T-helper 17 cell (primary cell): ENCODE measurements around the gene MAN2B2. TPM values are rescaled to one million over a fixed set of nuclear protein-coding genes. Genes with fewer than 3 reads are reported as not detected.
A peak's percentile ranks its signal among the peaks of the same experiment; 100 is the strongest.
"Not testable (repeated sequence)": the region's sequence is repeated elsewhere in the genome, so short reads cannot be mapped to it uniquely, and the experiment has no call there.

Source experiments
- ATAC-seq: fragments of 150-1000 bp; cut with Tn5 transposase; 2 replicates; pipeline ENCODE4 v1.10.0; 2021; ENCODE audit warnings: mild to moderate bottlenecking, moderate library complexity
- DNase-seq, 3 donors: peaks; one replicate each; pipeline versions ENCODE4 v3.0.0 to v3.0.0-alpha.2; 2020 to 2021
- H3K9me3 ChIP-seq: one replicate; pipeline ENCODE4 v1.7.0; 2013; ENCODE audit warnings: low read length, mild to moderate bottlenecking; ENCODE audit not compliant: control insufficient read depth, poor library complexity, severe bottlenecking
- H3K27ac Mint-ChIP-seq: one replicate; pipeline ENCODE4 v1.8.0; 2022; ENCODE audit warnings: mild to moderate bottlenecking, moderate library complexity, mixed read lengths
- H3K27me3 Mint-ChIP-seq: one replicate; pipeline ENCODE4 v1.8.0; 2022; ENCODE audit warnings: mixed read lengths
- H3K36me3 Mint-ChIP-seq: one replicate; pipeline ENCODE4 v1.8.0; 2022; ENCODE audit warnings: low read depth, mixed read lengths
- H3K4me1 Mint-ChIP-seq: one replicate; pipeline ENCODE4 v1.8.0; 2022; ENCODE audit warnings: mild to moderate bottlenecking, mixed read lengths
- H3K4me3 Mint-ChIP-seq: one replicate; pipeline ENCODE4 v1.8.0; 2022; ENCODE audit warnings: mild to moderate bottlenecking, moderate library complexity, mixed read lengths
- total RNA-seq, 4 donors: library from RNA in 2 of 4; stranded (reverse) in 2 of 4; gene quantifications; one replicate each; pipeline ENCODE4 v1.2.3 and lab custom pipeline; 2022 to 2026

MAN2B2 gene
- total RNA-seq, 2 donors from 2014 or later = 27.0 to 34.9 TPM

DNA sequence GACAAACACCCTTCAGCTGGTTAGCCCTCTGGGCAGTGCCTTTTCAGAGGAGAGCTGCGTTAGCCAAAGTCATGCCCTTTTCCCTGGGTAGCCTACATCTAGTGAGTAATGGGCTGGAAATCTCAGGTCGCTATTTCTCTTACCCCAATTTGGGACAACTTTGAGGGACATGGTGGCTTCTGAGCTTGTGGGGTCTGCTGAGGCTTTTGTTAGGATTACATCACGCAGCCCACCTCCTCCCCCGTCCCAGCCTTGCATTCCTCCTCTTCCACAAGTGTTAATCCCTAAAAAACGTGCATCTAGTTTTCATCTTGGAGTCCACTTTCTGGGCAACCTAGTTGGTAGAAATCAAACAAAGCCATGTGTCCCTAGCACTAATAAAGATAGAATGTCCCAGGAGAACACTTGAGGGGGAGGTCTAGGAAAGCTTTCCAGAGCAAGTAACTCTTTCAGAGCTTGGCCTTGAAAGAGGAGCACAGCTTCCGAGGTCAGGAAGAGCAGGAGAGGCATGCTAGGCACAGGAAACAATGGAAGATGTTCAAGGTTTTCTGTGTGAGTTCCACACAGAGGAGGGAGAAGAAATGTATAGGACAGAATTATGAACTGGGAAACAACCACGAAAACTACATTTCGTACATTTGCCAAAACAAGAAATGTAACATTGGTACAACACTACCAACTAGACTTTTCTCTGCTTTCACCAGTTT is 68.3 kb downstream of the MAN2B2 start:
- Mint-ChIP-seq H3K4me3 (peak overlapping the region; percentile 100), H3K27me3 (no peaks in the 10 kb centered on the region), H3K27ac (peak overlapping the region; percentile 100), H3K36me3 (peaks cover 15% of the 10 kb centered on the region), H3K4me1 (peaks cover 42% of the 10 kb centered on the region)
- ATAC-seq (no peak), DNase-seq (no peak)
- H3K9me3 ChIP-seq = no peaks in the 10 kb centered on the region

GRCh38 chr4:6644792-6645530 is 70.0 kb downstream of the MAN2B2 start:
- H3K27me3 Mint-ChIP-seq = no peaks in the 10 kb centered on the region
- ATAC-seq = no peak
- H3K9me3 ChIP-seq = no peaks in the 10 kb centered on the region
- no peak for DNase-seq
- no peak overlapping the region for H3K4me3 Mint-ChIP-seq
- H3K36me3 Mint-ChIP-seq = peaks cover 15% of the 10 kb centered on the region
- H3K4me1 Mint-ChIP-seq = peaks cover 42% of the 10 kb centered on the region
- H3K27ac Mint-ChIP-seq = peak overlapping the region; percentile 100

DNA sequence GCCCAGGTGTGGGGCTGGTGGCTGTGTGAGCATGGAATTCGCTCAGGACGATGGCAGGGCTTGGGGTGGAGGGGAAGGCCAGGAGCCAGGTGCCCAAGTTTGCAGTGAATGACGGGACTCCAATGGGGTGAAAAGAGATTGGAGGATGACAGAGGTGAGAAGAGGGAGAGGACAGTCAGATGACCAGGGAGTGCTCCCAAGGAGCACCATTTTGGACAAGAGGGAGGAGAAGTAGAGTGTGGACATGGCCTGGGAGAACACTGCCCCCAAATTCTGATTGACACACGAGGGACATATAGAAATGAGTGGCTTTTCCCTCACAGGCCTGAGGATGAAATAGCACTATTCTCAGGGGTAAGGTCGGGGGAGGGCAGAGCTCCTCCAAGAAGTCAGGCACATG is 72.2 kb downstream of the MAN2B2 start:
- ATAC-seq (no peak), DNase-seq (no peak)
- Mint-ChIP-seq H3K4me3 (no peak overlapping the region), H3K36me3 (no peaks in the 10 kb centered on the region), H3K27me3 (no peaks in the 10 kb centered on the region), H3K27ac (peak overlapping the region; percentile 4), H3K4me1 (peaks cover 21% of the 10 kb centered on the region)
- no peaks in the 10 kb centered on the region for H3K9me3 ChIP-seq

GRCh38 chr4:6647582-6648230 is 72.7 kb downstream of the MAN2B2 start:
- peaks cover 17% of the 10 kb centered on the region for H3K4me1 Mint-ChIP-seq
- peak overlapping the region; percentile 60 for H3K27ac Mint-ChIP-seq
- H3K4me3 Mint-ChIP-seq = no peak overlapping the region
- H3K27me3 Mint-ChIP-seq = no peaks in the 10 kb centered on the region
- ATAC-seq (no peak), DNase-seq (no peak)
- H3K36me3 Mint-ChIP-seq = no peaks in the 10 kb centered on the region
- H3K9me3 ChIP-seq = no peaks in the 10 kb centered on the region

- Mint-ChIP-seq H3K4me3 (no peak overlapping the region), H3K27ac (peak overlapping the region; percentile 60), H3K4me1 (peaks cover 7% of the 10 kb centered on the region), H3K36me3 (no peaks in the 10 kb centered on the region), H3K27me3 (no peaks in the 10 kb centered on the region)
- no peak for ATAC-seq
- DNase-seq = no peak
- no peaks in the 10 kb centered on the region for H3K9me3 ChIP-seq
Measured at GRCh38 chr4:6649216-6649615, 74.2 kb downstream of the MAN2B2 start.

GRCh38 chr4:6654211-6654610 is 79.2 kb downstream of the MAN2B2 start:
- H3K27me3 Mint-ChIP-seq, H3K4me3 Mint-ChIP-seq, DNase-seq, H3K9me3 ChIP-seq, ATAC-seq, H3K27ac Mint-ChIP-seq, H3K36me3 Mint-ChIP-seq, H3K4me1 Mint-ChIP-seq: not testable (repeated sequence)

- not testable (repeated sequence) for H3K27me3 Mint-ChIP-seq, DNase-seq, ATAC-seq, H3K4me3 Mint-ChIP-seq, H3K36me3 Mint-ChIP-seq, H3K4me1 Mint-ChIP-seq, H3K27ac Mint-ChIP-seq, H3K9me3 ChIP-seq
Measured at GRCh38 chr4:6655291-6655690, 80.3 kb downstream of the MAN2B2 start.

GRCh38 chr4:6655924-6656323 is 80.9 kb downstream of the MAN2B2 start:
- H3K4me3 Mint-ChIP-seq = no peak overlapping the region
- no peak overlapping the region for H3K27ac Mint-ChIP-seq
- no peaks in the 10 kb centered on the region for H3K9me3 ChIP-seq
- ATAC-seq = no peak
- no peaks in the 10 kb centered on the region for H3K4me1 Mint-ChIP-seq
- H3K27me3 Mint-ChIP-seq = no peaks in the 10 kb centered on the region
- peaks cover 2% of the 10 kb centered on the region for H3K36me3 Mint-ChIP-seq
- no peak for DNase-seq

GRCh38 chr4:6657242-6658208 is 82.5 kb downstream of the MAN2B2 start:
- no peaks in the 10 kb centered on the region for H3K4me1 Mint-ChIP-seq
- peaks cover 2% of the 10 kb centered on the region for H3K36me3 Mint-ChIP-seq
- H3K27ac Mint-ChIP-seq = no peak overlapping the region
- H3K4me3 Mint-ChIP-seq = no peak overlapping the region
- no peak for DNase-seq
- no peaks in the 10 kb centered on the region for H3K9me3 ChIP-seq
- no peaks in the 10 kb centered on the region for H3K27me3 Mint-ChIP-seq
- no peak for ATAC-seq

- no peaks in the 10 kb centered on the region for H3K4me1 Mint-ChIP-seq
- H3K27ac Mint-ChIP-seq = no peak overlapping the region
- ATAC-seq (no peak), DNase-seq (no peak)
- no peaks in the 10 kb centered on the region for H3K27me3 Mint-ChIP-seq
- H3K36me3 Mint-ChIP-seq = peaks cover 2% of the 10 kb centered on the region
- H3K9me3 ChIP-seq = no peaks in the 10 kb centered on the region
- peak overlapping the region; percentile 80 for H3K4me3 Mint-ChIP-seq
Measured at GRCh38 chr4:6658209-6658595, 83.2 kb downstream of the MAN2B2 start.

GRCh38 chr4:6658597-6659075 is 83.6 kb downstream of the MAN2B2 start:
- peak overlapping the region; percentile 83 for H3K27ac Mint-ChIP-seq
- ATAC-seq (peak; percentile 98), DNase-seq (peak; percentile 45 to 61 (median 48))
- H3K27me3 Mint-ChIP-seq = no peaks in the 10 kb centered on the region
- peaks cover 2% of the 10 kb centered on the region for H3K36me3 Mint-ChIP-seq
- no peaks in the 10 kb centered on the region for H3K9me3 ChIP-seq
- no peaks in the 10 kb centered on the region for H3K4me1 Mint-ChIP-seq
- H3K4me3 Mint-ChIP-seq = peak overlapping the region; percentile 80

DNA sequence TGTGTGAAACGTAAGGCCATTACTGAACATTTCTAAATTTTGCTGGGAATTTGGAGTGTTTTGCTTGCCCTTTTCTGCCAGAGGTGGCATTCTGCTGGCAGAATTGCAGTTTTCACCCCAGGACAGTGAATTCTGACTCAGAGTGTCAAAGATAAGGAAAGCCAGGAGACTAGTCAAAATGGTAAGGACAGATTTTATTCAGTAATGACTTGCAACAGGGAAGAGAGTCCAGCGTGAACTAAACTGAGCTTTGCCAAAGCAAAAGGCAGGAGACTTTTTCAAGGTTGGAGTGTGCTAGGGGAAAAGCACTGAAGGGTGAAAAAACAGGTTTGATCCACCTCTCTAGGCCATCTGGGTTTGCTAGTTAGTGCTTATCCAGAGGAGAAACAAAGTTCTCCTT is 84.9 kb downstream of the MAN2B2 start:
- Mint-ChIP-seq H3K27me3 (no peaks in the 10 kb centered on the region), H3K4me3 (no peak overlapping the region), H3K27ac (no peak overlapping the region), H3K36me3 (peaks cover 2% of the 10 kb centered on the region), H3K4me1 (no peaks in the 10 kb centered on the region)
- ATAC-seq (no peak), DNase-seq (no peak)
- no peaks in the 10 kb centered on the region for H3K9me3 ChIP-seq
